Astrocyte (in vitro differentiated cells and primary cell): ENCODE measurements around the gene POFUT2. TPM values are rescaled to one million over a fixed set of nuclear protein-coding genes. Genes with fewer than 3 reads are reported as not detected.
A peak's percentile ranks its signal among the peaks of the same experiment; 100 is the strongest.
"Not testable (repeated sequence)": the region's sequence is repeated elsewhere in the genome, so short reads cannot be mapped to it uniquely, and the experiment has no call there.

Experiments used
- DNase-seq: peaks from one replicate; pipeline ENCODE4 v3.0.0-alpha.2; 2010; ENCODE audit warnings: low read depth
- FAIRE-seq: peaks from 2 replicates; lab custom pipeline; 2011; peaks lifted over from hg19 to GRCh38; lab: Jason Lieb, UNC
- H2AFZ ChIP-seq: 2 replicates; pipeline ENCODE4 v1.6.0; 2012; ENCODE audit warnings: low read depth, low read length, inconsistent platforms
- H3K27ac ChIP-seq: 2 replicates; pipeline ENCODE4 v1.5.1; 2011; ENCODE audit warnings: low read depth, low read length, inconsistent platforms
- H3K27me3 ChIP-seq: 2 replicates; pipeline ENCODE4 v1.6.0; 2011; ENCODE audit warnings: low read length, inconsistent platforms; ENCODE audit not compliant: insufficient read depth
- H3K36me3 ChIP-seq: 2 replicates; pipeline ENCODE4 v1.5.1; 2011; ENCODE audit warnings: low read length, inconsistent platforms; ENCODE audit not compliant: insufficient read depth
- H3K4me1 ChIP-seq: 2 replicates; pipeline ENCODE4 v1.5.1; 2011; ENCODE audit warnings: low read length, inconsistent platforms; ENCODE audit not compliant: insufficient read depth
- H3K4me2 ChIP-seq: 2 replicates; pipeline ENCODE4 v1.6.0; 2012; ENCODE audit warnings: low read length, inconsistent platforms
- H3K4me3 ChIP-seq: 2 replicates; pipeline ENCODE4 v1.5.1; 2011; ENCODE audit warnings: low read depth, mild to moderate bottlenecking, low read length, inconsistent platforms; ENCODE audit not compliant: insufficient read depth
- H3K79me2 ChIP-seq: 2 replicates; pipeline ENCODE4 v1.6.0; 2012; ENCODE audit warnings: mild to moderate bottlenecking, low read length, inconsistent platforms; ENCODE audit not compliant: insufficient read depth
- H3K9ac ChIP-seq: 2 replicates; pipeline ENCODE4 v1.6.0; 2012; ENCODE audit warnings: mild to moderate bottlenecking, low read length, inconsistent platforms
- H3K9me3 ChIP-seq: 2 replicates; pipeline ENCODE4 v1.5.1; 2012; ENCODE audit warnings: low read depth, mild to moderate bottlenecking, low read length, inconsistent platforms; ENCODE audit not compliant: insufficient read depth
- H4K20me1 ChIP-seq: 2 replicates; pipeline ENCODE4 v1.6.0; 2012; ENCODE audit warnings: low read length, inconsistent platforms; ENCODE audit not compliant: insufficient read depth
- H3K27ac Mint-ChIP-seq: one replicate; pipeline ENCODE4 v1.8.0; 2021; ENCODE audit warnings: mild to moderate bottlenecking, mixed read lengths; ENCODE audit not compliant: unreplicated experiment
- H3K27me3 Mint-ChIP-seq: one replicate; pipeline ENCODE4 v1.8.0; 2021; ENCODE audit warnings: low read depth, mixed read lengths; ENCODE audit not compliant: unreplicated experiment
- H3K36me3 Mint-ChIP-seq: one replicate; pipeline ENCODE4 v1.8.0; 2021; ENCODE audit warnings: low read depth, mixed read lengths; ENCODE audit not compliant: unreplicated experiment
- H3K4me1 Mint-ChIP-seq: one replicate; pipeline ENCODE4 v1.8.0; 2021; ENCODE audit warnings: low read depth, mixed read lengths; ENCODE audit not compliant: unreplicated experiment
- H3K4me3 Mint-ChIP-seq: one replicate; pipeline ENCODE4 v1.8.0; 2021; ENCODE audit warnings: mild to moderate bottlenecking, moderate library complexity, mixed read lengths; ENCODE audit not compliant: unreplicated experiment
- H3K9me3 Mint-ChIP-seq: one replicate; pipeline ENCODE4 v1.8.0; 2021; ENCODE audit warnings: mild to moderate bottlenecking, mixed read lengths; ENCODE audit not compliant: unreplicated experiment
- EZH2 ChIP-seq: IDR thresholded peaks from 2 replicates; pipeline ENCODE4 v1.6.1; 2012; ENCODE audit warnings: mild to moderate bottlenecking, low read length, inconsistent platforms; ENCODE audit not compliant: insufficient read depth
- total RNA-seq: library from RNA; stranded (reverse); gene quantifications from 2 replicates; pipeline ENCODE4 v1.2.1, GENCODE V29; 2021
- TF ChIP-seq, protein P1 (sequence below): IDR thresholded peaks from 2 replicates; pipeline ENCODE4 v1.5.1; 2011; ENCODE audit warnings: low read depth, mild to moderate bottlenecking, inconsistent platforms, low read length, moderate library complexity; ENCODE audit not compliant: insufficient read depth

The POFUT2 gene
- total RNA-seq, 1 donor from 2014 or later: 109 TPM

DNA sequence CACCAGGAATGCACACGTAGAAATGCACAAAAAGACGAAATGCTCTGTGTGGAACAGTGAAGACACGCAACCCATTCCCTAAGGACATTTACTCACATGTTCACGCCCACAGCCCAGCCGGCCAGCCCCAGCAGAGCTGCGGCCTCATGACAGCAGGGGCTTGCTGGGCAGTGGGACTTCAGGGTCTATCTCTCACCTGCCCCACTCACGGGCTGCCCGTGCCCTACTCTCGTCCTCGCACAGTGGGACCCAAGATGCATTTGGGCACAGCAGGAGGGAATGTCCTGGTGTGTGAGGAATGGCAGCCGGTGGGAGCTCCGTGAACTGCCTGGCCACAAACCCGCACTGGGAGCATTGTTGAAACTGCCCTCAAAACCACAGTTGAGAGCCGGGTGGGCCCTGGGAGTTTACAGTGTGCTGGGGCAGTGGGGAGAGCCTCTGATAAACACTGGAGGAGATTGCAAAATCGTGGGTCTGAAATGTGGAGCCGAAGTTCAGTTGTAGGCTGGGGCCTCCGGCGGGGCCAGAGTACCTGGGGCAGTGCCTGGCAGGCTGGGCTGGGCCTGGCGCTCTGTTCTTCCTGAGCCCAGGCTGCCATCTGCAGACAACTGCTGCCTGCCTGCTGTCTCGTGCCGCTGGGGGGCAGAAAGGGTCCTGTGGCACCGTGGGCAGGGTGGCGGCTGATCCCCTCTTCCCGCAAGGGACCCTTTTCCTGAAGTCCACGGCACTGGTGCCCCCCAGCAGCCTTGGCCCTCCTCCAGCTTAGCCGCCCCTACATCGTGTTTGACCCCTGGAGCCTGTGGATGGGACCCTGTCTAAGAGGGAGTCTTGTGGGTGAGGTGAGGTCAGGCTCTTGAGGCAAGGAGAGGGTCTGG is 20.7 kb upstream of the POFUT2 start:
- Mint-ChIP-seq H3K4me1 (peaks cover 43% of the 10 kb centered on the region), H3K27ac (peak overlapping the region; percentile 91), H3K9me3 (peaks cover 7% of the 10 kb centered on the region), H3K27me3 (no peaks in the 10 kb centered on the region), H3K36me3 (peaks cover 9% of the 10 kb centered on the region), H3K4me3 (peak overlapping the region; percentile 40)
- Histone ChIP-seq H4K20me1 (no peaks in the 10 kb centered on the region), H3K9me3 (no peaks in the 10 kb centered on the region), H2AFZ (no peak overlapping the region), H3K4me1 (peaks cover 44% of the 10 kb centered on the region), H3K27ac (peak overlapping the region; percentile 76), H3K4me3 (no peak overlapping the region), H3K4me2 (peak overlapping the region; percentile 62), H3K36me3 (no peaks in the 10 kb centered on the region), H3K9ac (peak overlapping the region; percentile 77), H3K27me3 (no peaks in the 10 kb centered on the region), H3K79me2 (no peaks in the 10 kb centered on the region)
- FAIRE-seq: no peak
- peak; percentile 88 for DNase-seq
- TF ChIP-seq EZH2: no peak
- TF ChIP-seq, protein P1, sequence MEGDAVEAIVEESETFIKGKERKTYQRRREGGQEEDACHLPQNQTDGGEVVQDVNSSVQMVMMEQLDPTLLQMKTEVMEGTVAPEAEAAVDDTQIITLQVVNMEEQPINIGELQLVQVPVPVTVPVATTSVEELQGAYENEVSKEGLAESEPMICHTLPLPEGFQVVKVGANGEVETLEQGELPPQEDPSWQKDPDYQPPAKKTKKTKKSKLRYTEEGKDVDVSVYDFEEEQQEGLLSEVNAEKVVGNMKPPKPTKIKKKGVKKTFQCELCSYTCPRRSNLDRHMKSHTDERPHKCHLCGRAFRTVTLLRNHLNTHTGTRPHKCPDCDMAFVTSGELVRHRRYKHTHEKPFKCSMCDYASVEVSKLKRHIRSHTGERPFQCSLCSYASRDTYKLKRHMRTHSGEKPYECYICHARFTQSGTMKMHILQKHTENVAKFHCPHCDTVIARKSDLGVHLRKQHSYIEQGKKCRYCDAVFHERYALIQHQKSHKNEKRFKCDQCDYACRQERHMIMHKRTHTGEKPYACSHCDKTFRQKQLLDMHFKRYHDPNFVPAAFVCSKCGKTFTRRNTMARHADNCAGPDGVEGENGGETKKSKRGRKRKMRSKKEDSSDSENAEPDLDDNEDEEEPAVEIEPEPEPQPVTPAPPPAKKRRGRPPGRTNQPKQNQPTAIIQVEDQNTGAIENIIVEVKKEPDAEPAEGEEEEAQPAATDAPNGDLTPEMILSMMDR: no peak

DNA sequence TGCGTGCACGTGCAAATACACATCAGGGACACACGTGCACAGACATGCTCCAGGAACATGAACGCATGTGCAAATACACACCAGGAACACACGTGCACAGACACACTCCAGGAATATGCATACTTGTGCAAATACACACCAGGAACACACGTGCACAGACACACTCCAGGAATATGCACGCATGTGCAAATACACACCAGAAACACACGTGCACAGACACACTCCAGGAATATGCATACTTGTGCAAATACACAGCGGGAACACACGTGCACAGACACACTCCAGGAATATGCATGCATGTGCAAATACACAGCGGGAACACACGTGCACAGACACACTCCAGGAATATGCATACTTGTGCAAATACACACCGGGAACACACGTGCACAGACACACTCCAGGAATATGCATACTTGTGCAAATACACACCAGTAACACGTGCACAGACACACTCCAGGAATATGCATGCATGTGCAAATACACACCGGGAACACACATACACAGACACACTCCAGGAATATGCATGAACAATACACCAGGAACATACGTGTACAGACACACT is 20.0 kb upstream of the POFUT2 start:
- peak; percentile 20 for FAIRE-seq
- H3K36me3 Mint-ChIP-seq: not testable (repeated sequence)

GRCh38 chr21:45306832-45307571 is 19.3 kb upstream of the POFUT2 start:
- FAIRE-seq (no peak), DNase-seq (peak; percentile 91)
- TF ChIP-seq, protein P1: no peak
- no peak for TF ChIP-seq EZH2
- H3K27ac ChIP-seq: peak overlapping the region; percentile 62
- peaks cover 44% of the 10 kb centered on the region for H3K4me1 ChIP-seq
- Mint-ChIP-seq H3K4me3 (peak overlapping the region; percentile 29), H3K36me3 (peaks cover 6% of the 10 kb centered on the region), H3K27me3 (no peaks in the 10 kb centered on the region), H3K27ac (peak overlapping the region; percentile 82), H3K4me1 (peaks cover 44% of the 10 kb centered on the region), H3K9me3 (peaks cover 4% of the 10 kb centered on the region)
- H4K20me1 ChIP-seq: no peaks in the 10 kb centered on the region
- peak overlapping the region; percentile 69 for H3K4me2 ChIP-seq
- peak overlapping the region; percentile 77 for H3K9ac ChIP-seq
- H3K9me3 ChIP-seq: no peaks in the 10 kb centered on the region
- no peaks in the 10 kb centered on the region for H3K27me3 ChIP-seq
- no peaks in the 10 kb centered on the region for H3K79me2 ChIP-seq
- peak overlapping the region; percentile 67 for H2AFZ ChIP-seq
- H3K36me3 ChIP-seq: no peaks in the 10 kb centered on the region
- H3K4me3 ChIP-seq: no peak overlapping the region

More for the DNA sequence above, 20.0 kb upstream of the POFUT2 start:
- peak overlapping the region; percentile 69 for H3K4me2 ChIP-seq
- H3K9ac ChIP-seq: peak overlapping the region; percentile 77
- not testable (repeated sequence) for H3K4me3 Mint-ChIP-seq, H3K9me3 Mint-ChIP-seq, H3K9me3 ChIP-seq, H3K36me3 ChIP-seq, DNase-seq, H3K27me3 Mint-ChIP-seq, H4K20me1 ChIP-seq, H2AFZ ChIP-seq, H3K27me3 ChIP-seq, H3K4me3 ChIP-seq, H3K79me2 ChIP-seq
- Mint-ChIP-seq H3K27ac (peak overlapping the region; percentile 82), H3K4me1 (peaks cover 43% of the 10 kb centered on the region)
- peak overlapping the region; percentile 76 for H3K27ac ChIP-seq
- H3K4me1 ChIP-seq: peaks cover 44% of the 10 kb centered on the region
